Loucy (cell line): Measurements from ENCODE around the gene NMT1.

ENCODE experiments used
- H2AFZ ChIP-seq: fragments of 200-600 bp; sonication (generic); 2 replicates; pipeline ENCODE4 v1.6.0; 2016; ENCODE audit warnings: antibody characterized with exemption, mild to moderate bottlenecking, low read length, moderate library complexity
- H3F3A ChIP-seq: fragments of 200-600 bp; 2 replicates; pipeline ENCODE4 v1.6.0; 2016; ENCODE audit warnings: antibody characterized with exemption, low read depth, mild to moderate bottlenecking
- H3K27me3 ChIP-seq: fragments of 200-600 bp; sonication (generic); 2 replicates; pipeline ENCODE4 v1.6.1; 2014; ENCODE audit warnings: low read length, mild to moderate bottlenecking; ENCODE audit not compliant: insufficient read depth, poor library complexity, severe bottlenecking
- H3K36me3 ChIP-seq: fragments of 200-600 bp; sonication (generic); 2 replicates; pipeline ENCODE4 v1.6.1; 2016; ENCODE audit warnings: low read length; ENCODE audit not compliant: insufficient read depth
- H3K4me1 ChIP-seq: fragments of 200-600 bp; sonication (generic); 2 replicates; pipeline ENCODE4 v1.5.1; 2014; ENCODE audit warnings: low read length, mild to moderate bottlenecking; ENCODE audit not compliant: insufficient read depth, poor library complexity, severe bottlenecking
- H3K4me2 ChIP-seq: fragments of 200-600 bp; sonication (generic); 2 replicates; pipeline ENCODE4 v1.6.0; 2014; ENCODE audit warnings: antibody characterized with exemption, low read length, low read depth, mild to moderate bottlenecking; ENCODE audit not compliant: poor library complexity, severe bottlenecking
- H3K4me3 ChIP-seq: fragments of 200-600 bp; sonication (generic); 2 replicates; pipeline ENCODE4 v1.5.1; 2014; ENCODE audit warnings: low read length, mild to moderate bottlenecking, mixed read lengths; ENCODE audit not compliant: poor library complexity, severe bottlenecking
- H3K79me2 ChIP-seq: fragments of 200-600 bp; sonication (generic); 2 replicates; pipeline ENCODE4 v1.6.1; 2014; ENCODE audit warnings: low read length; ENCODE audit not compliant: insufficient read depth
- H3K9ac ChIP-seq: fragments of 200-600 bp; sonication (generic); 2 replicates; pipeline ENCODE4 v1.6.0; 2014; ENCODE audit warnings: mild to moderate bottlenecking, low read depth, low read length, moderate library complexity; ENCODE audit not compliant: poor library complexity, severe bottlenecking
- H3K9me2 ChIP-seq: fragments of 200-600 bp; sonication (generic); replicated peaks from 2 replicates; pipeline ENCODE4 v1.6.1; 2016; ENCODE audit warnings: low read depth, low read length, mixed read lengths
- H3K9me3 ChIP-seq: fragments of 200-600 bp; sonication (generic); 2 replicates; pipeline ENCODE4 v1.6.1; 2014; ENCODE audit warnings: mild to moderate bottlenecking, antibody characterized with exemption, low read length, low read depth; ENCODE audit not compliant: insufficient read depth
- H4K20me1 ChIP-seq: fragments of 200-600 bp; sonication (generic); 2 replicates; pipeline ENCODE4 v1.6.0; 2014; ENCODE audit warnings: antibody characterized with exemption, low read length, mild to moderate bottlenecking; ENCODE audit not compliant: insufficient read depth, poor library complexity, severe bottlenecking
- EZH2phosphoT487 ChIP-seq: fragments of 200-600 bp; IDR thresholded peaks from 2 replicates; pipeline ENCODE4 v1.6.1; 2018; ENCODE audit warnings: antibody characterized with exemption, mild to moderate bottlenecking, moderate library complexity, borderline replicate concordance
- TF ChIP-seq, protein P1 (sequence below): fragments of 200-600 bp; sonication (generic); conservative IDR thresholded peaks from 2 replicates; pipeline ENCODE4 v1.5.1; 2014; ENCODE audit warnings: mild to moderate bottlenecking, antibody characterized with exemption, low read length

NMT1 gene

DNA sequence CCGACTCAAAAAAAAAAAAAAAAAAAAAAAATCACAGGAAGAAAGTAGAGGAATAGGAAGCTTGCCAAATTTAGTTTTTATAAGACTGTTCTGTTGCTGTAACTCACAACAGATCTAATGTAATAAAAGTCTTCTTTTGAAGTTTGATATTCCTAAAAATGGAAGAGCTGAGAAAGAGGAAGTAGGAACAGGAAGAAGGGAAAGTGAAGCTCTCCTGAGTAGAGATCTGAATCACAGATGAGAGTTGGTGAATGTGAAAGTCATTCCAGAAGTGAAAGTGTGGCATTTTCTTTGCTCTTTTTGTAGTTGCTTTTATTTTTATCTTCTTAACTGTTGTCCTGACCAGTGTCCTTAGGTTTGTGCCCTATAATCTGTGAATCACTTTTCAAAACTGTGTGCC, 2.1 kb downstream of the NMT1 start:
- Histone ChIP-seq H3K4me2 (peak overlapping the region; percentile 100), H3K36me3 (no peaks in the 10 kb centered on the region; the same call in 1 of the 2 replicates)

DNA sequence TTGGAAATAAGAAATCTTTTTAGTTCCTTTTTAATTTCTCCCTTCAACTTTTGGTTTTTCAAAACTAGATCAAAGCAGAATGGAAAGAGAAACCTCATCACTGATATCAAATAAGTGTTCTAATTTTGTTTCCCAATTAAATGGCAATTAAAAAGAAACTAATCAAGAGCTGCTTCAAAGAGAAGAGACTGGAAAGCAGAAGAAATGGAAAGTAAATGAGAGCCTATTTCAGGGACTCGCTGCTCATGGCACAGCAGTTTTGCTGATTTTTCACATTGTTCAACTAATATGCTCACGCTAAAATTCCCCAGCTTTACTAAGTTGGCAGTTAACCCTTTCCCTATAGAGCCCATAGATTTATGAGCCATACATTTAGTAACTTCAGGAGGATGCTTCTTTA, 6.5 kb downstream of the NMT1 start:
- Histone ChIP-seq H4K20me1 (peaks cover 35% of the 10 kb centered on the region), H3K4me3 (no peak overlapping the region), H3K36me3 (peaks cover 7% of the 10 kb centered on the region; the same call in 1 of the 2 replicates), H3K9me2 (no peaks in the 10 kb centered on the region), H3K9me3 (no peaks in the 10 kb centered on the region), H3K79me2 (peaks cover 72% of the 10 kb centered on the region), H2AFZ (no peak overlapping the region), H3F3A (no peaks in the 10 kb centered on the region), H3K4me2 (no peak overlapping the region), H3K27me3 (no peaks in the 10 kb centered on the region), H3K9ac (no peak overlapping the region), H3K4me1 (peaks cover 12% of the 10 kb centered on the region)
- TF ChIP-seq, protein P1, sequence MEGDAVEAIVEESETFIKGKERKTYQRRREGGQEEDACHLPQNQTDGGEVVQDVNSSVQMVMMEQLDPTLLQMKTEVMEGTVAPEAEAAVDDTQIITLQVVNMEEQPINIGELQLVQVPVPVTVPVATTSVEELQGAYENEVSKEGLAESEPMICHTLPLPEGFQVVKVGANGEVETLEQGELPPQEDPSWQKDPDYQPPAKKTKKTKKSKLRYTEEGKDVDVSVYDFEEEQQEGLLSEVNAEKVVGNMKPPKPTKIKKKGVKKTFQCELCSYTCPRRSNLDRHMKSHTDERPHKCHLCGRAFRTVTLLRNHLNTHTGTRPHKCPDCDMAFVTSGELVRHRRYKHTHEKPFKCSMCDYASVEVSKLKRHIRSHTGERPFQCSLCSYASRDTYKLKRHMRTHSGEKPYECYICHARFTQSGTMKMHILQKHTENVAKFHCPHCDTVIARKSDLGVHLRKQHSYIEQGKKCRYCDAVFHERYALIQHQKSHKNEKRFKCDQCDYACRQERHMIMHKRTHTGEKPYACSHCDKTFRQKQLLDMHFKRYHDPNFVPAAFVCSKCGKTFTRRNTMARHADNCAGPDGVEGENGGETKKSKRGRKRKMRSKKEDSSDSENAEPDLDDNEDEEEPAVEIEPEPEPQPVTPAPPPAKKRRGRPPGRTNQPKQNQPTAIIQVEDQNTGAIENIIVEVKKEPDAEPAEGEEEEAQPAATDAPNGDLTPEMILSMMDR = no peak
- no peak for TF ChIP-seq EZH2phosphoT487

More for the DNA sequence above, 2.1 kb downstream of the NMT1 start:
- Histone ChIP-seq H3K4me3 (peak overlapping the region; percentile 92), H3K27me3 (no peaks in the 10 kb centered on the region), H3K4me1 (peaks cover 28% of the 10 kb centered on the region), H3K79me2 (peaks cover 84% of the 10 kb centered on the region), H4K20me1 (peaks cover 44% of the 10 kb centered on the region), H3K9me3 (no peaks in the 10 kb centered on the region), H2AFZ (no peak overlapping the region), H3K9me2 (no peaks in the 10 kb centered on the region), H3K9ac (no peak overlapping the region), H3F3A (no peaks in the 10 kb centered on the region)
- TF ChIP-seq EZH2phosphoT487 = no peak
- TF ChIP-seq, protein P1 = no peak

DNA sequence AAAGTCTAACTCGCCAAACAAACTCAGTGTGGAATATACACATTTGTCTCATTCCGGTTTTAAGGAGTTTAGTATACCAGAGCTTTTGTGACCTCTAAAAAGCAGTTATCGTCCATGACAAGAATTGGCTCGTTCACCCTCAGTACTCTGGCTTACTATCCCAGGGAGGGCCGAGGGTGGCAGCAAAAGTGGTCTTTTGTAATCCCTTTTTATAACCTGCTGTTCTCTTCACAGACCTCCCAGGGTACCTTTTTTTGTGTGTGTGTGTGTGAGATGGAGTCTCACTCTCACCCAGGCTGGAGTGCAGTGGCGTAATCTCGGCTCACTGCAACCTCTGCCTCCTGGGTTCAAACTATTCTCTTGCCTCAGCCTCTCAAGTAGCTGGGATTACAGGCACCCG, 8.9 kb downstream of the NMT1 start:
- Histone ChIP-seq H3K9me3 (no peaks in the 10 kb centered on the region), H3K4me2 (no peak overlapping the region), H3K79me2 (peaks cover 71% of the 10 kb centered on the region), H2AFZ (no peak overlapping the region), H3F3A (no peaks in the 10 kb centered on the region), H4K20me1 (peaks cover 17% of the 10 kb centered on the region), H3K4me3 (no peak overlapping the region), H3K4me1 (no peaks in the 10 kb centered on the region), H3K27me3 (no peaks in the 10 kb centered on the region), H3K9ac (no peak overlapping the region), H3K36me3 (peaks cover 17% of the 10 kb centered on the region; the same call in 1 of the 2 replicates), H3K9me2 (no peaks in the 10 kb centered on the region)
- TF ChIP-seq EZH2phosphoT487 = no peak
- TF ChIP-seq, protein P1 = no peak
